GDM1 (cell line): Measurements from ENCODE around the gene GJB5.
"Not testable (repeated sequence)": the region's sequence is repeated elsewhere in the genome, so short reads cannot be mapped to it uniquely, and the experiment has no call there.

Source experiments
- DNase-seq: peaks from one replicate; lab custom pipeline; 2025; lab: John Stamatoyannopoulos, UW

The GJB5 gene

DNA sequence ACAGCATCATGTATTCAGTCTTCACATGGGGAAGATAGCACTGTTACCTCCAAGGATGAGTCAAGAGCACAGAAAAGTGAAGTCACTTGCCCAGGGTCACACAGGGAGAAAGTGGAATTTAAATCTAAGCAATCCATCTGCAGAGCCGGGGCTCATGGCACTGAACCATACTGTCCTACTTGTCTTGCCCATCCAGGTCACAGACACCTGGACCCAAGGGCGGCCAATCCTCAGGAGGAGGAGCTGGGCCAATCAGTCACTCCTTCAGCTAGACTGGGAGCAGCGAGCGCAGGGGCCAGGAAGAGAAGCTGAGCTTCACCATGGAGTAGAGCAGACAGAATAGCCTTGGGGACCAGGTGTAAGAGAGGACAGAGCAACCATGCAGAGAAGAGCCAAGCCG, 9.2 kb upstream of the GJB5 start:
- no peak for DNase-seq

- no peak for DNase-seq
Observed at GRCh38 chr1:34746101-34746500, 8.7 kb upstream of the GJB5 start.

DNA sequence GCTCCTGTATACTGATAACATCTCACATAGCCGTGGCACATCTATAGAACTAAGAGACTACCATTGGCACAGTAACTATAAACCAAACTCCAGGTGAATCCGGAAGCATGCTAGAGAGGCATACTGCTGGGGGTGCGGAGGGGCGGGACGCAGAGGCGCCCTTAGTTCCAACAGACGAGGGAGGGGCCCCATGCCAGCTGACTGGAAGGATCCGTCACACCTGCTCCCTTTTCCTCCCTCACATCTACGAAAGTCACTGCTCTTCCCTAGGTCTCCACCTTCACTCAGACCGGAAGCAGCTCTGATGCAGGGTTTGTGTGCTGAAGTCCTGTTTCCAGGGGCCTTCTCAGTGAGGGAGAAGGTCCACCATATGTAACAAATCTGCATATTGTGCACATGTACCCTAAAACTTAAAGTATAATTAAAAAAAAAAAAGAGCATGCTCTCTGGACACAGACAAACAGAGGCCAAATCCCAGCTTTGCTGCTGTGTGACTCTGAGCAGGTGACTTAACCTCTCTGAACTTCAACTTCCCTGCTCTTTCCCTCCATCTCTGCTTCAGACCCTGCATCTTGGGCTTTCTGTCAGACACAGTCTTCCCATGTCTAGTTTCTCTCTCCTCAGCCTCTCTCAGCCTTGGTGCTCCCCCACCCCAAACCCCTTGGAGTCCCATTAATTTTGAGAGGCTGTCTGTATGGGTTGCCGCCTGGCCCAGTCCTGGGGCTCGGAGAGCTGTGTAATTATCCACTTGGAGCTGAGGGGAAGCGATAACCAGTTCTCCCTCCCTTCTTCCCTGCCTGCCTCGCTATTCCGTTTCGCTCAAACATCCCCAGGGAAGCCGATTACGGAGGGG, 7.8 kb upstream of the GJB5 start:
- no peak for DNase-seq

DNA sequence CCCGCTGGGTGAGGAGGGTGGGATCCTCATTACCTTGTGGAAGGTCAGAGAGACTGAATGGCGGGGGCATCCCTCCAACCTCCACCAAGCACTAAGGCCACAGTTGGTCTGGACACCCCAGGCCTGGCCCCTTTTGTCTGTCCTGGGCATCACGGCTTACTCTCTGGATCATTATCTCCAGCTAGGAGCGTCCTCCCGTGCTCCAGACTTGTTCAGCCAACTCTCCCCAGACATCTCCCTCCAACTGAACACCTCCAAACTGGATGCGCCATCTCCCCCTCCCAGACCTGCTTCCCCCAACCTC, 7.3 kb upstream of the GJB5 start:
- no peak for DNase-seq

- DNase-seq = no peak
Observed at GRCh38 chr1:34749992-34750391, 4.9 kb upstream of the GJB5 start.

GRCh38 chr1:34750610-34751009, 4.2 kb upstream of the GJB5 start:
- no peak for DNase-seq

- no peak for DNase-seq
Observed at GRCh38 chr1:34753163-34753562, 1.7 kb upstream of the GJB5 start.

- DNase-seq = no peak
Observed at GRCh38 chr1:34755961-34756360, 1.1 kb downstream of the GJB5 start.

DNA sequence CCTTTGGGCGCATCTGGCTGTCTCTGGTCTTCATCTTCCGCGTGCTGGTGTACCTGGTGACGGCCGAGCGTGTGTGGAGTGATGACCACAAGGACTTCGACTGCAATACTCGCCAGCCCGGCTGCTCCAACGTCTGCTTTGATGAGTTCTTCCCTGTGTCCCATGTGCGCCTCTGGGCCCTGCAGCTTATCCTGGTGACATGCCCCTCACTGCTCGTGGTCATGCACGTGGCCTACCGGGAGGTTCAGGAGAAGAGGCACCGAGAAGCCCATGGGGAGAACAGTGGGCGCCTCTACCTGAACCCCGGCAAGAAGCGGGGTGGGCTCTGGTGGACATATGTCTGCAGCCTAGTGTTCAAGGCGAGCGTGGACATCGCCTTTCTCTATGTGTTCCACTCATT, 2.5 kb downstream of the GJB5 start:
- no peak for DNase-seq

DNA sequence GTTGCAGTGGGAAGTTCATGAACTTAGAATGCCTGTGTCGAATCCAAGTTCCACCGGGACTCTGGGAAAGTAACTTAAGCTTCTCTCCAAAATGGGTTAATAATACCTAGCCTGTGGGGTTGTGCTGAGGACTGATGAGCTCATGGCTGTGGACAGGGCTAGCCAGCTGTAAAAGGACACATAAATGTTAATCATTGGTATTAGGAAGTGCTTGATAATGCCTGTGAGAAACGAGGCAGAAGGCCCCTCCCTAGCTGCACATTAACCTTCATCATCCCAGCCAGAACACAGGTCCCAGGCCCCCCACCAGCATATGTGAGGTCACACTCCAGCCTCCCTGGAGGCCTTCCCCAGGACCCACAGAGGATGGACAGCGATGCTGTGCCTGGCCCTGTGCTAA, 3.9 kb downstream of the GJB5 start:
- DNase-seq = no peak

- no peak for DNase-seq
Observed at GRCh38 chr1:34759503-34760357, 4.9 kb downstream of the GJB5 start, which contains the start of gene GJB4. TSS of gene GJB4 (plus strand) at chr1:34759740. CDS start at chr1:34761255, 1,515 bp downstream.

DNA sequence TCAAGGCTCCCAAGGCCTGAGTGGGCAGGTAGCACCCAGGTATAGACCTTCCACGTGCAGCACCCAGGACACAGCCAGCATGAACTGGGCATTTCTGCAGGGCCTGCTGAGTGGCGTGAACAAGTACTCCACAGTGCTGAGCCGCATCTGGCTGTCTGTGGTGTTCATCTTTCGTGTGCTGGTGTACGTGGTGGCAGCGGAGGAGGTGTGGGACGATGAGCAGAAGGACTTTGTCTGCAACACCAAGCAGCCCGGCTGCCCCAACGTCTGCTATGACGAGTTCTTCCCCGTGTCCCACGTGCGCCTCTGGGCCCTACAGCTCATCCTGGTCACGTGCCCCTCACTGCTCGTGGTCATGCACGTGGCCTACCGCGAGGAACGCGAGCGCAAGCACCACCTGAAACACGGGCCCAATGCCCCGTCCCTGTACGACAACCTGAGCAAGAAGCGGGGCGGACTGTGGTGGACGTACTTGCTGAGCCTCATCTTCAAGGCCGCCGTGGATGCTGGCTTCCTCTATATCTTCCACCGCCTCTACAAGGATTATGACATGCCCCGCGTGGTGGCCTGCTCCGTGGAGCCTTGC, 6.4 kb downstream of the GJB5 start:
- DNase-seq = no peak

GRCh38 chr1:34761776-34762307, 7.0 kb downstream of the GJB5 start:
- no peak for DNase-seq

- DNase-seq = no peak
Observed at GRCh38 chr1:34762474-34763141, 7.8 kb downstream of the GJB5 start.

GRCh38 chr1:34763142-34763781, 8.4 kb downstream of the GJB5 start:
- no peak for DNase-seq

DNA sequence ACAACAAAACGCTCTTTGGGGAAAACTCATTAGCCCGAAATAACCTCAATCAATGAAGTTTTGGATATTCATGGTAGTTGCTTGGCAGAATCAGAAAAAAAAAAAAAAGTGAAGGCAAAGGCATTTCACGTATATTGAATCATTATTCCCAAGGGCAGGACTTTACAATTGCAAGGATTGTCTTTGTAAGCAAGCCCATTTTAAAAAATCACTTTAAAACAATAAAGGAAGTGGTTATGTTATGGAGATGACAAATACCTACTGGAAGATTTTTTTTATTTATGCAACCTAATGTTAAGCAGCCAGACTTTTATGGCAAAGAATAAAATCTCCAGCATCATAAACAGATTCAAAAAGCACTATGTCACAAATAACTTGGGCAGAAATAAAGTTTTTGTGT, 14.0 kb downstream of the GJB5 start:
- no peak for DNase-seq

GRCh38 chr1:34770891-34771504, 16.2 kb downstream of the GJB5 start:
- DNase-seq = no peak

- DNase-seq = no peak
Observed at GRCh38 chr1:34771573-34772371, 16.9 kb downstream of the GJB5 start.

- not testable (repeated sequence) for DNase-seq
Observed at GRCh38 chr1:34773114-34773513, 18.3 kb downstream of the GJB5 start.

DNA sequence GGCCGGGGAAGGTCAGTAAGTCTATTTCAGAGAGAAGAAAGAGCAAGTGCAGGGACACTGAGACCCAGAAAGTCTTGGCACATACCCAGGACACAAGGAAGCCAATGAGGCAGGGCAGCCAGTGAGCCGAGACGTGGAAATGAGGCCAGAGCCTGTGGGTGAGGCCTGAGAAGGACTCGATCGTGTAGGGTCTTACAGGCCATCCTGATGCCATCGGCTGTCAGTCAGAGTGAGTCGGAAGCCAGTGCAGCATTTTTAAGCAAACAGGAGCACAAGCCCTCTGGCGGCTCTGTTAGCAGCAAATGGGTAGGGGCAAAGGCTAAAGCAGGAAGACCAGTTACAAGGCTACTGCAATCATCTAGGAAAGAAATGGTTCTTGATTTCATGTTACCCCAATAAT, 20.1 kb downstream of the GJB5 start:
- DNase-seq = no peak
